ENCODE data around the gene NAP1L4.

Gene NAP1L4

DNA sequence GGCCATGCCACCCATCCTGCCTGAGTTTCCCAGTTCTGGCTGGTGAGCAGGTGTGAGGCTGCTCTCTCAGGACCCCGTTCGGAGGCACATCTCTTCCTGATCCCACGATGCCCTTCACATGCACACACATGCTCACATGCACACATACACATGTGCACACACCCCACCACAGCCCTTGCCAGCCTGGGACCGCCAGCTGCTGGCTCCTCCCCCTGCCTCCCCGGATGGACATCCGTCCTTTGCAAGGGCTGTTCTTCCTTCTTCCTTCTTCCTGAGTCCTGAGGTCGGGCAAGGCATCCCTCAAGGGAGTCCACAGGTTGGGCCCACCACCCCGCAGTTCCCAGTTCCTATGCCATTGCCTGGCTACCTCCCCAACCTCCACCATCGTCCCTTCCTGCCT lies 96.1 kb downstream of the NAP1L4 start:
- TF ChIP-seq TEAD4 (IDR thresholded peaks at IDR 0.05), result no peak
- TF ChIP-seq TCF12 (IDR thresholded peaks at IDR 0.05; ENCODE audit: low read depth), result no peak
- TF ChIP-seq, protein P1, sequence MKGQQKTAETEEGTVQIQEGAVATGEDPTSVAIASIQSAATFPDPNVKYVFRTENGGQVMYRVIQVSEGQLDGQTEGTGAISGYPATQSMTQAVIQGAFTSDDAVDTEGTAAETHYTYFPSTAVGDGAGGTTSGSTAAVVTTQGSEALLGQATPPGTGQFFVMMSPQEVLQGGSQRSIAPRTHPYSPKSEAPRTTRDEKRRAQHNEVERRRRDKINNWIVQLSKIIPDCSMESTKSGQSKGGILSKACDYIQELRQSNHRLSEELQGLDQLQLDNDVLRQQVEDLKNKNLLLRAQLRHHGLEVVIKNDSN (IDR thresholded peaks at IDR 0.05), result no peak
- no peak for TF ChIP-seq ZBTB7A (IDR thresholded peaks at IDR 0.05; ENCODE audit: low read depth)
- no peak for TF ChIP-seq RAD21 (IDR thresholded peaks at IDR 0.05; ENCODE audit: low read depth)
- no peak for TF ChIP-seq TAF1 (IDR thresholded peaks at IDR 0.05; ENCODE audit: low read depth)
- TF ChIP-seq NFIC (IDR thresholded peaks at IDR 0.05), result no peak
- no peak for TF ChIP-seq CREB1 (IDR thresholded peaks at IDR 0.05; ENCODE audit: low read depth)
- TF ChIP-seq EGR1 (IDR thresholded peaks at IDR 0.05), result no peak
- TF ChIP-seq CEBPB (IDR thresholded peaks at IDR 0.05), result no peak
- TF ChIP-seq, protein P2, sequence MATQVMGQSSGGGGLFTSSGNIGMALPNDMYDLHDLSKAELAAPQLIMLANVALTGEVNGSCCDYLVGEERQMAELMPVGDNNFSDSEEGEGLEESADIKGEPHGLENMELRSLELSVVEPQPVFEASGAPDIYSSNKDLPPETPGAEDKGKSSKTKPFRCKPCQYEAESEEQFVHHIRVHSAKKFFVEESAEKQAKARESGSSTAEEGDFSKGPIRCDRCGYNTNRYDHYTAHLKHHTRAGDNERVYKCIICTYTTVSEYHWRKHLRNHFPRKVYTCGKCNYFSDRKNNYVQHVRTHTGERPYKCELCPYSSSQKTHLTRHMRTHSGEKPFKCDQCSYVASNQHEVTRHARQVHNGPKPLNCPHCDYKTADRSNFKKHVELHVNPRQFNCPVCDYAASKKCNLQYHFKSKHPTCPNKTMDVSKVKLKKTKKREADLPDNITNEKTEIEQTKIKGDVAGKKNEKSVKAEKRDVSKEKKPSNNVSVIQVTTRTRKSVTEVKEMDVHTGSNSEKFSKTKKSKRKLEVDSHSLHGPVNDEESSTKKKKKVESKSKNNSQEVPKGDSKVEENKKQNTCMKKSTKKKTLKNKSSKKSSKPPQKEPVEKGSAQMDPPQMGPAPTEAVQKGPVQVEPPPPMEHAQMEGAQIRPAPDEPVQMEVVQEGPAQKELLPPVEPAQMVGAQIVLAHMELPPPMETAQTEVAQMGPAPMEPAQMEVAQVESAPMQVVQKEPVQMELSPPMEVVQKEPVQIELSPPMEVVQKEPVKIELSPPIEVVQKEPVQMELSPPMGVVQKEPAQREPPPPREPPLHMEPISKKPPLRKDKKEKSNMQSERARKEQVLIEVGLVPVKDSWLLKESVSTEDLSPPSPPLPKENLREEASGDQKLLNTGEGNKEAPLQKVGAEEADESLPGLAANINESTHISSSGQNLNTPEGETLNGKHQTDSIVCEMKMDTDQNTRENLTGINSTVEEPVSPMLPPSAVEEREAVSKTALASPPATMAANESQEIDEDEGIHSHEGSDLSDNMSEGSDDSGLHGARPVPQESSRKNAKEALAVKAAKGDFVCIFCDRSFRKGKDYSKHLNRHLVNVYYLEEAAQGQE (IDR thresholded peaks at IDR 0.05; ENCODE audit: low read depth), result no peak
- TF ChIP-seq, protein P3, sequence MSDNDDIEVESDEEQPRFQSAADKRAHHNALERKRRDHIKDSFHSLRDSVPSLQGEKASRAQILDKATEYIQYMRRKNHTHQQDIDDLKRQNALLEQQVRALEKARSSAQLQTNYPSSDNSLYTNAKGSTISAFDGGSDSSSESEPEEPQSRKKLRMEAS (IDR thresholded peaks at IDR 0.05), result no peak
- TF ChIP-seq YY1 (IDR thresholded peaks at IDR 0.05; ENCODE audit: low read depth), result no peak
- TF ChIP-seq EP300 (IDR thresholded peaks at IDR 0.05; ENCODE audit: borderline replicate concordance), result no peak
- no peak for TF ChIP-seq FOXM1 (IDR thresholded peaks at IDR 0.05; ENCODE audit: borderline replicate concordance, low read depth)

Measured in Ishikawa (cell line).